Measurements from ENCODE around the gene DENND2D. TPM values are rescaled to one million over a fixed set of nuclear protein-coding genes. Genes with fewer than 3 reads are reported as not detected.

Gene DENND2D
- total and polyA plus RNA-seq, 2 donors from 2014 or later: 45.3 to 81.0 TPM

DNA sequence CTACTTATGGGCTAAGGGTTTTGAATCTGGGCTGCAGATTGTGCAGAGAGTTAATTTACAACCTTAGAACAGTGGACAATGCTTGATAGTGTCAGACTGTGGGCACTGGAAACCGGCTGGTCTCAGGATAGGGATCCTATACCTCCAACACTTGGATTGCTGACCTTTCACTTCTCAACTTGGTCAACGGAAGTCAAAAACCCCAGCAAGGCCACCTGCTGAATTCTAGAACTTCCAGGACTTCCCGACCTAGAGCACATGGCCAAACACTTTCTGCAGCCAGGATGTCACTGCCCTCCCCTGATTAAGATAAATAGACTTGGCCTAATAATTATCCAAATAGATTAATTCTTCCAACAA lies 336 bp upstream of the DENND2D start:
- DNase-seq (no peak), FAIRE-seq (no peak)
- peak overlapping the region; percentile 47 to 80 for H3K27ac ChIP-seq (ENCODE audit: low read depth in 2 of 2, low read length in 2 of 2)
- peak overlapping the region in 1 of 3 donors; percentile 0 for H3K9ac ChIP-seq (ENCODE audit: low read length in 3 of 3)
- peaks cover 0 to 3% (median 3%) of the 10 kb centered on the region in 3 donors for H3K36me3 ChIP-seq (ENCODE audit: control insufficient read depth in 2 of 3, insufficient read depth in 3 of 3, low read length in 3 of 3)
- H3K9me3 ChIP-seq (ENCODE audit: control insufficient read depth in 2 of 3, insufficient read depth in 1 of 3, low read length in 3 of 3): no peaks in the 10 kb centered on the region
- TF ChIP-seq, protein P1, sequence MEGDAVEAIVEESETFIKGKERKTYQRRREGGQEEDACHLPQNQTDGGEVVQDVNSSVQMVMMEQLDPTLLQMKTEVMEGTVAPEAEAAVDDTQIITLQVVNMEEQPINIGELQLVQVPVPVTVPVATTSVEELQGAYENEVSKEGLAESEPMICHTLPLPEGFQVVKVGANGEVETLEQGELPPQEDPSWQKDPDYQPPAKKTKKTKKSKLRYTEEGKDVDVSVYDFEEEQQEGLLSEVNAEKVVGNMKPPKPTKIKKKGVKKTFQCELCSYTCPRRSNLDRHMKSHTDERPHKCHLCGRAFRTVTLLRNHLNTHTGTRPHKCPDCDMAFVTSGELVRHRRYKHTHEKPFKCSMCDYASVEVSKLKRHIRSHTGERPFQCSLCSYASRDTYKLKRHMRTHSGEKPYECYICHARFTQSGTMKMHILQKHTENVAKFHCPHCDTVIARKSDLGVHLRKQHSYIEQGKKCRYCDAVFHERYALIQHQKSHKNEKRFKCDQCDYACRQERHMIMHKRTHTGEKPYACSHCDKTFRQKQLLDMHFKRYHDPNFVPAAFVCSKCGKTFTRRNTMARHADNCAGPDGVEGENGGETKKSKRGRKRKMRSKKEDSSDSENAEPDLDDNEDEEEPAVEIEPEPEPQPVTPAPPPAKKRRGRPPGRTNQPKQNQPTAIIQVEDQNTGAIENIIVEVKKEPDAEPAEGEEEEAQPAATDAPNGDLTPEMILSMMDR (IDR thresholded peaks at IDR 0.05; ENCODE audit: borderline replicate concordance, extremely low read depth, insufficient read depth): no peak
- H3K4me1 ChIP-seq (ENCODE audit: control insufficient read depth in 2 of 3, insufficient read depth in 2 of 3, low read depth in 1 of 3, low read length in 3 of 3): peaks cover 0 to 36% (median 24%) of the 10 kb centered on the region in 3 donors
- peaks cover 3% of the 10 kb centered on the region for H3K27me3 ChIP-seq (ENCODE audit: control insufficient read depth, insufficient read depth, low read length)
- intact Hi-C loops (cut with DNase I): no loop called here
- H3K4me3 ChIP-seq (ENCODE audit: low read length in 3 of 3): no peak overlapping the region

DNA sequence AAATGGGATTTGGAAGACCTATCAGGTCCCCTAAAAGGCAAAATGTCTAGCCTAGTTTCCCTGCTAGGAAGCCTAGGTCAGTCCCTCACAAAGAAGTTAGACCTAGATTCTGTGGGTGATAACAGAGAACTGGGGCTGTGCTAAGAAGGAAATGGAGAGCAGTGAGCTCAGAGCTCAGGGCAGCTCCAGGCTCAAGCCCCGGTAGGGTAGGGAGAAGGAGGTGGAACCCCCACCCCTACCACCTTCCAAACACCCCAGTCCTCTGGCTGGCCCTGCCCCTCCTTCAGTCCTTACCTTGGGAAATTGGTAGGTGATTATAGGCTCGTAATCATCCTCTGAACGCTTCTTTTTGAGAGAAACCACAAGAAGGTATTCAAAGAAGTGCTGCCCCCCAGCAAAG lies 1.1 kb downstream of the DENND2D start:
- H3K9me3 ChIP-seq (ENCODE audit: control insufficient read depth in 2 of 3, insufficient read depth in 1 of 3, low read length in 3 of 3): no peaks in the 10 kb centered on the region
- peaks cover 0 to 6% (median 5%) of the 10 kb centered on the region in 3 donors for H3K36me3 ChIP-seq (ENCODE audit: control insufficient read depth in 2 of 3, insufficient read depth in 3 of 3, low read length in 3 of 3)
- no peak for FAIRE-seq
- H3K27me3 ChIP-seq (ENCODE audit: control insufficient read depth, insufficient read depth, low read length): no peaks in the 10 kb centered on the region
- no peak overlapping the region for H3K9ac ChIP-seq (ENCODE audit: low read length in 3 of 3)
- peak overlapping the region in 1 of 2 donors; percentile 26 for H3K27ac ChIP-seq (ENCODE audit: low read depth in 2 of 2, low read length in 2 of 2)
- TF ChIP-seq, protein P1 (IDR thresholded peaks at IDR 0.05; ENCODE audit: borderline replicate concordance, extremely low read depth, insufficient read depth): no peak
- peak overlapping the region in 1 of 3 donors; percentile 0 for H3K4me3 ChIP-seq (ENCODE audit: low read length in 3 of 3)
- H3K4me1 ChIP-seq (ENCODE audit: control insufficient read depth in 2 of 3, insufficient read depth in 2 of 3, low read depth in 1 of 3, low read length in 3 of 3): peaks cover 0 to 40% (median 24%) of the 10 kb centered on the region in 3 donors
- DNase-seq: no peak
- intact Hi-C loops (cut with DNase I): no loop called here

GRCh38 chr1:111198836-111199235 lies 1.6 kb downstream of the DENND2D start:
- Histone ChIP-seq H3K9me3 (ENCODE audit: control insufficient read depth in 2 of 3, insufficient read depth in 1 of 3, low read length in 3 of 3) (no peaks in the 10 kb centered on the region), H3K27ac (ENCODE audit: low read depth in 2 of 2, low read length in 2 of 2) (no peak overlapping the region), H3K36me3 (ENCODE audit: control insufficient read depth in 2 of 3, insufficient read depth in 3 of 3, low read length in 3 of 3) (peaks cover 0 to 6% (median 6%) of the 10 kb centered on the region in 3 donors), H3K4me3 (ENCODE audit: low read length in 3 of 3) (no peak overlapping the region), H3K9ac (ENCODE audit: low read length in 3 of 3) (no peak overlapping the region), H3K27me3 (ENCODE audit: control insufficient read depth, insufficient read depth, low read length) (no peaks in the 10 kb centered on the region), H3K4me1 (ENCODE audit: control insufficient read depth in 2 of 3, insufficient read depth in 2 of 3, low read depth in 1 of 3, low read length in 3 of 3) (peaks cover 0 to 43% (median 24%) of the 10 kb centered on the region in 3 donors)
- TF ChIP-seq, protein P1 (IDR thresholded peaks at IDR 0.05; ENCODE audit: borderline replicate concordance, extremely low read depth, insufficient read depth): no peak
- intact Hi-C loops (cut with DNase I): no loop called here
- FAIRE-seq (no peak), DNase-seq (no peak)

Measured in kidney (tissue), 14 donors.